RWPE1 (cell line): ENCODE measurements around the gene THSD4.
"Not testable (repeated sequence)": the region's sequence is repeated elsewhere in the genome, so short reads cannot be mapped to it uniquely, and the experiment has no call there.

Source experiments
- CTCF ChIA-PET: fragments of 350-600 bp; sonication (Branson Sonifier 250); formaldehyde crosslinking; extraction: SDS; loops from one replicate; lab custom pipeline; 2021; lab: Yijun Ruan, JAX
- POLR2A ChIA-PET: fragments of 400-600 bp; formaldehyde crosslinking; extraction: SDS; loops from one replicate; lab custom pipeline; 2020; ENCODE audit warnings: antibody characterized with exemption; ENCODE audit not compliant: low non-redundant PET; lab: Yijun Ruan, JAX
- DNase-seq: peaks from one replicate; pipeline ENCODE4 v3.0.0; 2012; ENCODE audit warnings: low spot score
- H3K27ac ChIP-seq: fragments of 450-650 bp; 2 replicates; pipeline ENCODE4 v1.5.1; 2017
- TF ChIP-seq, protein P1 (sequence below): fragments of 450-650 bp; conservative IDR thresholded peaks from 2 replicates; pipeline ENCODE4 v1.5.1; 2017; ENCODE audit warnings: low read depth, mild to moderate bottlenecking

The THSD4 gene

DNA sequence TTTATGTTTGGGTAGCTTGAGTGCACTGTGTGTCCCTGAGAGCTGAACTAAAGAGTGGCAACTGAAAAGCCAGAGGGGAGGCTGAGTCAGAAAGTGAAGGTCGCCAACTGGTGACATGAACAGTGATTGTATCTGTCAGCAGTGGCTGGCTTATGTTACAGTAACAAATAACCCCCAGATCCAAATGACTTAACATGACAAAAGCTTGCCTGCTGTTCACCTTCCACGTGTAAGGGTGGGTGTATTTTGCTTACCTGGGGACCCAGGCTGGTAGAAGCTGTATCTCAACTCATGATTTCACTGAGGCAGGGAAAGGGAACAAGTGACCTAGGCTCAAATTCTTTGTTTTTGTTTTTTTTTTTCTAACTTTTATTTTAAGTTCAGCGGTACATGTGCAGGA is 147.3 kb downstream of the THSD4 start:
- CTCF ChIA-PET = no interaction called here
- TF ChIP-seq, protein P1, sequence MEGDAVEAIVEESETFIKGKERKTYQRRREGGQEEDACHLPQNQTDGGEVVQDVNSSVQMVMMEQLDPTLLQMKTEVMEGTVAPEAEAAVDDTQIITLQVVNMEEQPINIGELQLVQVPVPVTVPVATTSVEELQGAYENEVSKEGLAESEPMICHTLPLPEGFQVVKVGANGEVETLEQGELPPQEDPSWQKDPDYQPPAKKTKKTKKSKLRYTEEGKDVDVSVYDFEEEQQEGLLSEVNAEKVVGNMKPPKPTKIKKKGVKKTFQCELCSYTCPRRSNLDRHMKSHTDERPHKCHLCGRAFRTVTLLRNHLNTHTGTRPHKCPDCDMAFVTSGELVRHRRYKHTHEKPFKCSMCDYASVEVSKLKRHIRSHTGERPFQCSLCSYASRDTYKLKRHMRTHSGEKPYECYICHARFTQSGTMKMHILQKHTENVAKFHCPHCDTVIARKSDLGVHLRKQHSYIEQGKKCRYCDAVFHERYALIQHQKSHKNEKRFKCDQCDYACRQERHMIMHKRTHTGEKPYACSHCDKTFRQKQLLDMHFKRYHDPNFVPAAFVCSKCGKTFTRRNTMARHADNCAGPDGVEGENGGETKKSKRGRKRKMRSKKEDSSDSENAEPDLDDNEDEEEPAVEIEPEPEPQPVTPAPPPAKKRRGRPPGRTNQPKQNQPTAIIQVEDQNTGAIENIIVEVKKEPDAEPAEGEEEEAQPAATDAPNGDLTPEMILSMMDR = no peak
- no peak for DNase-seq
- H3K27ac ChIP-seq = no peak overlapping the region
- POLR2A ChIA-PET = no interaction called here

DNA sequence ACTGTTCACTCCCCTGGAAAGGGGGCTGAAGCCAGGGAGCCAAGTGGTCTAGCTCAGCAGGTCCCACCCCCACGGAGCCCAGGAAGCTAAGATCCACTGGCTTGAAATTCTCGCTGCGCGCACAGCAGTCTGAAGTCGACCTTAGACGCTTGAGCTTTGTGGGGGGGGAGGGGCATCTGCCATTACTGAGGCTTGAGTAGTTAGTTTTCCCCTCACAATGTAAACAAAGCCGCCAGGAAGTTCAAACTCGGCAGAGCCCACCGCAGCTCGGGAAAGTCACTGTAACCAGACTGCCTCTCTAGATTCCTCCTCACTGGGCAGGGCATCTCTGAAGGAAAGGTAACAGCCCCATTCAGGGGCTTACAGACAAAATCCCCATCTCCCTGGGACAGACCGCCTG is 150.3 kb downstream of the THSD4 start:
- POLR2A ChIA-PET = interaction anchor here (0.6 kb wide), 1 partner anchor 42 kb away, joined by 4 read pairs; no protein-coding TSS in a partner anchor
- H3K27ac ChIP-seq, CTCF ChIA-PET, DNase-seq: not testable (repeated sequence)

DNA sequence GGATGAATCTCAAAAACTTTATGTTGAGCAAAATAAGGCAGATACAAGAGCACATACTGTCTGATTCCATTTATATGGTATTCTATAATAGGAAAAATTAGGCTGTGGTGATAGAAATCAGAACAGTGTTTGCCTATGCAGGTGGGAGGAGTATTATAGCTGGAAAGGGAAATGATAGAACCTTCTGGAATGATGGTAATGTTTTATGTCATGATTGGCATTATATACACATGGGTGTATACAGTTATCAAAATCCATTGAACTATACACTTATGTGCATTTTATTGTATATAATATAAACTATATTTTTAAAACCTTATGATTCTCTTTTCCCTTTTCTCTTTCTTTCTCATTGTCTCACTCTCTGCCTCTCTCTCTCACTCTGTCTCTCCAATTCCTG is 156.1 kb downstream of the THSD4 start:
- TF ChIP-seq, protein P1 = no peak
- no peak for DNase-seq
- ChIA-PET CTCF (no interaction called here), POLR2A (no interaction called here)
- no peak overlapping the region for H3K27ac ChIP-seq

DNA sequence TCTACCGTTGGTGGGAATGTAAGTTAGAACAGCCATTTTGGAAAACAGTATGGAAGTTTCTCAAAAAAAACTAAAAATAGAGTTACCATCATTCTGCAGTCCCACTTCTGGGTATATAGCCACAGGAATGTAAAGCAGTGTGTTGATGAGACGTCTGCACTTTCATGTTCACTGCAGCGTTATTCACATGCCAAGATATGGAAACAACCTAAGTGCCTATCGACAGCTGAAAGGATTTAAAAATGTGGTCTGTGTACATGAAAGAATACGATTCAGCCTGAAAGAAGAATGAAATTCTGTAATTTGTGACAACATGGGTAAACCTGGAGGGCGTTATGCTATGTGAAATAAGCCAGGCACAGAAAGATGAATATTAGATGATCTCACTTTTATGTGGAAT is 157.7 kb downstream of the THSD4 start:
- no peak for DNase-seq
- CTCF ChIA-PET = no interaction called here
- H3K27ac ChIP-seq = no peak overlapping the region
- TF ChIP-seq, protein P1 = no peak
- POLR2A ChIA-PET = no interaction called here

DNA sequence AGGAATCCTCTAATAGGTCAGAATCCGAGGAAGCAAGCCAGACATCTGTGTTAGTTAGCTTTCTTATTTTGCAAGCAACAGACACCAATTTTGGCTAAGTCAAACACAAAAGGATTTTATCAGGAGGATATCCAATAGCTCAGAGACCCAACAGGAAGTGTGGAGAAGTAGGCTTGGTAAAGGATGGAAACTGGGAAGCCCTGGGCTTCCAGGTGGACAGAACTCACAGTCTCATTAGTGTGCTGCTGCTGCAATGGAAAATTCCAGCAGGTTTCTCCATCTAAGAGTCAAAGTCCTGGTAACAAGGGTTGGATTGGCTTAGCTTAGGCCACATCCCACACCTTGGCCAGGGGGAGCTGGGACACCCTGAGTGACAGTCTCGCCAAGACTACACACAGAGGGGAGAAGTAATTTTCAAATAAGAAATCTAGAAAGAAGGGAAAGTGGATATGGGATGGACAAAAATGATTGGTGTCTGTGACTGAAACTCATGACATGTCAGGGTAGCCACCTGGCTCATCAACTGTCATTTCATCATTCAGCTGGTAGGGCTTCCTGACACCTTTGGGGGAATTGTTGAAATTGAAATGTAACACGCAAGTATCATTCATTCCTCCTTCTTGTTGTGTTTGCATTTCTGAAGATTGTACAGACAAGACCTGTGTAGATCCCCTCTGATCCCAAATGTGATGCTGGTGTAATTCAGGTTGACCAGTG is 158.6 kb downstream of the THSD4 start:
- no peak overlapping the region for H3K27ac ChIP-seq
- DNase-seq = no peak
- ChIA-PET POLR2A (no interaction called here), CTCF (no interaction called here)
- TF ChIP-seq, protein P1 = no peak

DNA sequence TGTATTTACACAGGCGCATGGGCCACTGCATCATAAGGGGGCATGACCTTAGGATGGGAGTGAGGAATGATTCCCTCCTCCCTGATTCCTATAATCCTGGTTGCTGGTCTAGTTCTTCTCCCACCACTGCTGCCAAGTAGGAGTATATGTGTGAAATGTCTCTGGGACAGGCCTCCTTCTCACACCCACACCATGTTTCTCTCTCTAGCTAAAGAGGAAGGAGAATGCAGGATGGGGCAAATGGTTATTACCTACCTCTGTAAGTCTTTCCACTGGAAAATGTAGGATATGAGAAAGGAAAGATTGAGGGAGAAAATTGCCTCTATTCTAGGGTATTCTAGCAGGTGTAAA is 159.2 kb downstream of the THSD4 start:
- ChIA-PET POLR2A (no interaction called here), CTCF (no interaction called here)
- DNase-seq = no peak
- TF ChIP-seq, protein P1 = no peak
- H3K27ac ChIP-seq = no peak overlapping the region

DNA sequence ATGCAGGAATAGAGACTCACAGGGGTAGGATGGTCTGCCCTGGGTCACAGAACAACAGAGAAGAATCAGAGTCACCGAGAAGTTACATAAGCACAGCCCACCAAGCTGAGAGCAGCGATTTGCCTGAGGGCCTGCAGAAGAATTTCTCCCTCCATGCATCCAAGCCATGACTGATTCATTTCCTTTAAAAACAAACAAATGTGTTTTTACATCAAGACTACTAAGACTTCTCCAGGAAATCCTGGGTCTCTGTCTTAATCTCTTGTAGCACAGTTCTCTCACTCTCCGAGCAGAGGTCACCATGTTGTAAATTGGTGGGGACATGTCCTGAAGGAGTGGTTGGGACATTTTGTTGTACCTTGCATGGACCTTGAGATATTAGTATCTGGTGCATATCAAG is 159.8 kb downstream of the THSD4 start:
- DNase-seq = peak; percentile 45
- ChIA-PET CTCF (no interaction called here), POLR2A (no interaction called here)
- no peak overlapping the region; the same call in 1 of the 2 replicates for H3K27ac ChIP-seq
- TF ChIP-seq, protein P1 = no peak
